M059J (cell line): ENCODE measurements around the gene SSBP3. TPM values are rescaled to one million over a fixed set of nuclear protein-coding genes. Genes with fewer than 3 reads are reported as not detected.

Experiments
- DNase-seq: peaks from one replicate; pipeline ENCODE4 v3.0.0-alpha.2; 2012; ENCODE audit warnings: low read depth
- total RNA-seq: library from RNA; depleted of rRNA; stranded (reverse); fragments of >200 nt; shearing (Covaris generic); gene quantifications from 2 replicates; pipeline ENCODE4 v1.2.3, GENCODE V29; 2014

Gene SSBP3
- total RNA-seq, 1 experiment from 2014 or later, result 18.8 TPM

- no peak for DNase-seq
These were observed 76.7 kb downstream of the SSBP3 start for GRCh38 chr1:54329312-54330003.

- DNase-seq, result no peak
These were observed 78.0 kb downstream of the SSBP3 start for GRCh38 chr1:54328066-54328636.

GRCh38 chr1:54327386-54328065 is 78.7 kb downstream of the SSBP3 start:
- no peak for DNase-seq

- DNase-seq, result no peak
These were observed 79.4 kb downstream of the SSBP3 start for GRCh38 chr1:54326543-54327385.

- DNase-seq, result no peak
These were observed 80.3 kb downstream of the SSBP3 start for GRCh38 chr1:54325703-54326461.

- no peak for DNase-seq
These were observed 80.9 kb downstream of the SSBP3 start for GRCh38 chr1:54325284-54325683.

GRCh38 chr1:54324251-54325140 is 81.7 kb downstream of the SSBP3 start:
- no peak for DNase-seq

GRCh38 chr1:54323921-54324250 is 82.3 kb downstream of the SSBP3 start:
- no peak for DNase-seq

GRCh38 chr1:54323324-54323739 is 82.9 kb downstream of the SSBP3 start:
- no peak for DNase-seq

GRCh38 chr1:54318246-54318814 is 87.9 kb downstream of the SSBP3 start:
- DNase-seq, result no peak

GRCh38 chr1:54317084-54317483 is 89.1 kb downstream of the SSBP3 start:
- DNase-seq, result peak; percentile 15

- DNase-seq, result no peak
These were observed 91.1 kb downstream of the SSBP3 start for GRCh38 chr1:54315099-54315498.

GRCh38 chr1:54314696-54315095 is 91.5 kb downstream of the SSBP3 start:
- DNase-seq, result no peak

- peak; percentile 46 for DNase-seq
These were observed 93.3 kb downstream of the SSBP3 start for GRCh38 chr1:54312796-54313316.

GRCh38 chr1:54311506-54311905 is 94.7 kb downstream of the SSBP3 start:
- no peak for DNase-seq

GRCh38 chr1:54310439-54311328 is 95.5 kb downstream of the SSBP3 start:
- DNase-seq, result peak; percentile 14

- DNase-seq, result no peak
These were observed 96.4 kb downstream of the SSBP3 start for GRCh38 chr1:54309631-54310366.

GRCh38 chr1:54307305-54307704 is 98.9 kb downstream of the SSBP3 start:
- DNase-seq, result no peak
